ENCODE data around the gene GSTO2.
A peak's percentile ranks its signal among the peaks of the same experiment; 100 is the strongest.

GSTO2 gene

DNA sequence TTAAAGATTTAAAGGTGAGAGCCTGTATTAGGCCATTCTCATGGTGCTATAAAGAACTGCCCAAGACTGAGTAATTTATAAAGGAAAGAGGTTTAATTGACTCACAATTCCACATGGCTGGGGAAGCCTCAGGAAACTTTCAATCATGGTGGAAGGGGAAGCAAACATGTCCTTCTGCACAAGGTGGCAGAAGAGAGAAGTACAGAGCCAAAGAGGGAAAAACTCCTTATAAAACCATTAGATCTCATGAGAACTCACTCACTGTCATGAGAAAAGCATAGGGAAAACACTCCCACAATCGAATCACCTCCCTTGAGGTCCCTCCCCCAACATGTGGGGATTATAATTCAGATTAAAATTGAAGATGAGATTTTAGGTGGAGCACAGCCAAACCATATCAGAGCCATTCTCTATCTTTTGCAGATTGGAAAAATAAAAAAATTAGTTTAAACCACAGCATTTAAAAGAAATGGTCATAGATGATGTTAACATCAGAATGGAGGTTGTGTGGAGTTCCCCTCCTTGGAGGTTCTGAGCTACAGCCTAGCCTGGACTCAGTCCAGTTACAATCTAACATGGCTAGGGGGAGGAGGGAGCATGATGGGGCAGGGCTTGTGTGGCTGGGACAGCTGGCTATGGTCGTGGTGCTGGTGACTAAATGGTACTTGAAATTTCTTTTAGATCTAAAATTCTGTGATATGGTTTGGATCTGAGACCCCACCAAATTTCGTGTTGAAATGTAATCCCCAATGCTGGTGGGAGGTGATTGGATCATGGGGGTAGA lies 33.1 kb downstream of the GSTO2 start:
- no peak overlapping the region for H4K91ac ChIP-seq (ENCODE audit: low read depth, low read length)
- no peak overlapping the region for H4K12ac ChIP-seq (ENCODE audit: low read depth, low read length)
- H3K4ac ChIP-seq (ENCODE audit: low read depth, low read length), result no peak overlapping the region
- no peak overlapping the region for H3K4me2 ChIP-seq (ENCODE audit: low read length)
- no peak overlapping the region for H3K14ac ChIP-seq (ENCODE audit: low read length)
- no CpG with 5 or more reads among the region's 3 CpGs for WGBS (ENCODE audit: extremely low coverage, insufficient coverage, insufficient read length)
- no peaks in the 10 kb centered on the region for H3K9me3 ChIP-seq (ENCODE audit: insufficient read depth, low read depth, low read length)
- no peak overlapping the region for H4K8ac ChIP-seq (ENCODE audit: low read depth, low read length)
- H2BK12ac ChIP-seq (ENCODE audit: low read length), result no peak overlapping the region
- peaks cover 3% of the 10 kb centered on the region for H3K79me1 ChIP-seq (ENCODE audit: low read length)
- no peak overlapping the region for H3K27ac ChIP-seq (ENCODE audit: low read depth, low read length)
- no peak overlapping the region for H2BK120ac ChIP-seq (ENCODE audit: insufficient read depth, low read length, poor library complexity)
- no peak overlapping the region for H2AK5ac ChIP-seq (ENCODE audit: low read length)
- no peak overlapping the region for H3K9ac ChIP-seq (ENCODE audit: low read length)
- H3K4me1 ChIP-seq (ENCODE audit: control insufficient read depth in 1 of 2, insufficient read depth in 2 of 2, low read length in 2 of 2), result peaks cover 16 to 18% of the 10 kb centered on the region in 2 experiments
- no peak overlapping the region for H2BK5ac ChIP-seq (ENCODE audit: low read depth, low read length, poor library complexity)
- no peak overlapping the region for H2AFZ ChIP-seq (ENCODE audit: insufficient read depth, low read length, poor library complexity)
- no peak overlapping the region for H3K4me3 ChIP-seq (ENCODE audit: low read depth, low read length)
- H3K18ac ChIP-seq (ENCODE audit: low read length), result no peak overlapping the region
- H3K36me3 ChIP-seq (ENCODE audit: control insufficient read depth in 1 of 2, insufficient read depth in 2 of 2, low read length in 2 of 2), result no peaks in the 10 kb centered on the region
- no peaks in the 10 kb centered on the region for H3K27me3 ChIP-seq (ENCODE audit: insufficient read depth, low read length)
- no peak overlapping the region for H3K23ac ChIP-seq (ENCODE audit: low read length)
- H3K79me2 ChIP-seq (ENCODE audit: control insufficient read depth, insufficient read depth, low read length, poor library complexity), result no peaks in the 10 kb centered on the region
- no peak for DNase-seq

GRCh38 chr10:104303594-104304355 lies 34.8 kb downstream of the GSTO2 start:
- Histone ChIP-seq H3K36me3 (ENCODE audit: control insufficient read depth in 1 of 2, insufficient read depth in 2 of 2, low read length in 2 of 2) (no peaks in the 10 kb centered on the region), H3K4me3 (ENCODE audit: low read depth, low read length) (no peak overlapping the region), H3K9ac (ENCODE audit: low read length) (no peak overlapping the region), H3K4ac (ENCODE audit: low read depth, low read length) (no peak overlapping the region), H4K91ac (ENCODE audit: low read depth, low read length) (no peak overlapping the region), H3K4me1 (ENCODE audit: control insufficient read depth in 1 of 2, insufficient read depth in 2 of 2, low read length in 2 of 2) (peaks cover 11 to 19% of the 10 kb centered on the region in 2 experiments), H3K27me3 (ENCODE audit: insufficient read depth, low read length) (no peaks in the 10 kb centered on the region), H3K23ac (ENCODE audit: low read length) (no peak overlapping the region), H3K14ac (ENCODE audit: low read length) (no peak overlapping the region), H4K12ac (ENCODE audit: low read depth, low read length) (no peak overlapping the region), H2AK5ac (ENCODE audit: low read length) (no peak overlapping the region), H2BK5ac (ENCODE audit: low read depth, low read length, poor library complexity) (peak overlapping the region; percentile 11), H2AFZ (ENCODE audit: insufficient read depth, low read length, poor library complexity) (no peak overlapping the region), H3K4me2 (ENCODE audit: low read length) (no peak overlapping the region), H2BK12ac (ENCODE audit: low read length) (peak overlapping the region; percentile 27), H3K18ac (ENCODE audit: low read length) (no peak overlapping the region), H3K9me3 (ENCODE audit: insufficient read depth, low read depth, low read length) (no peaks in the 10 kb centered on the region), H3K27ac (ENCODE audit: low read depth, low read length) (no peak overlapping the region), H2BK120ac (ENCODE audit: insufficient read depth, low read length, poor library complexity) (no peak overlapping the region), H3K79me1 (ENCODE audit: low read length) (peaks cover 5% of the 10 kb centered on the region), H4K8ac (ENCODE audit: low read depth, low read length) (no peak overlapping the region), H3K79me2 (ENCODE audit: control insufficient read depth, insufficient read depth, low read length, poor library complexity) (no peaks in the 10 kb centered on the region)
- no CpG with 5 or more reads among the region's 2 CpGs for WGBS (ENCODE audit: extremely low coverage, insufficient coverage, insufficient read length)
- DNase-seq, result no peak

- peak overlapping the region; percentile 47 for H3K14ac ChIP-seq (ENCODE audit: low read length)
- no peak overlapping the region for H3K9ac ChIP-seq (ENCODE audit: low read length)
- no peak overlapping the region for H2BK5ac ChIP-seq (ENCODE audit: low read depth, low read length, poor library complexity)
Measured at GRCh38 chr10:104304356-104304745, 35.4 kb downstream of the GSTO2 start.

GRCh38 chr10:104304927-104305326 lies 35.9 kb downstream of the GSTO2 start:
- H3K79me2 ChIP-seq (ENCODE audit: control insufficient read depth, insufficient read depth, low read length, poor library complexity), result no peaks in the 10 kb centered on the region
- no peak overlapping the region for H2AK5ac ChIP-seq (ENCODE audit: low read length)
- no peak overlapping the region for H2BK120ac ChIP-seq (ENCODE audit: insufficient read depth, low read length, poor library complexity)
- H3K4me2 ChIP-seq (ENCODE audit: low read length), result peak overlapping the region; percentile 49
- H3K9ac ChIP-seq (ENCODE audit: low read length), result no peak overlapping the region
- peak overlapping the region; percentile 60 for H3K27ac ChIP-seq (ENCODE audit: low read depth, low read length)
- H2BK5ac ChIP-seq (ENCODE audit: low read depth, low read length, poor library complexity), result peak overlapping the region; percentile 36
- no peak overlapping the region for H4K91ac ChIP-seq (ENCODE audit: low read depth, low read length)
- peaks cover 5% of the 10 kb centered on the region for H3K79me1 ChIP-seq (ENCODE audit: low read length)
- H4K12ac ChIP-seq (ENCODE audit: low read depth, low read length), result no peak overlapping the region
- H2BK12ac ChIP-seq (ENCODE audit: low read length), result no peak overlapping the region
- H3K4me1 ChIP-seq (ENCODE audit: control insufficient read depth in 1 of 2, insufficient read depth in 2 of 2, low read length in 2 of 2), result peaks cover 11 to 19% of the 10 kb centered on the region in 2 experiments
- WGBS (ENCODE audit: extremely low coverage, insufficient coverage, insufficient read length), result no CpG with 5 or more reads among the region's 8 CpGs
- no peaks in the 10 kb centered on the region for H3K27me3 ChIP-seq (ENCODE audit: insufficient read depth, low read length)
- H3K36me3 ChIP-seq (ENCODE audit: control insufficient read depth in 1 of 2, insufficient read depth in 2 of 2, low read length in 2 of 2), result peaks cover 0 to 2% of the 10 kb centered on the region in 2 experiments
- H3K23ac ChIP-seq (ENCODE audit: low read length), result no peak overlapping the region
- peak; percentile 92 to 97 for DNase-seq
- no peak overlapping the region for H3K14ac ChIP-seq (ENCODE audit: low read length)
- no peak overlapping the region for H3K4me3 ChIP-seq (ENCODE audit: low read depth, low read length)
- no peak overlapping the region for H4K8ac ChIP-seq (ENCODE audit: low read depth, low read length)
- H3K18ac ChIP-seq (ENCODE audit: low read length), result no peak overlapping the region
- no peaks in the 10 kb centered on the region for H3K9me3 ChIP-seq (ENCODE audit: insufficient read depth, low read depth, low read length)
- no peak overlapping the region for H3K4ac ChIP-seq (ENCODE audit: low read depth, low read length)
- H2AFZ ChIP-seq (ENCODE audit: insufficient read depth, low read length, poor library complexity), result no peak overlapping the region

More at GRCh38 chr10:104304356-104304745, 35.4 kb downstream of the GSTO2 start:
- H3K9me3 ChIP-seq (ENCODE audit: insufficient read depth, low read depth, low read length), result no peaks in the 10 kb centered on the region
- H3K4ac ChIP-seq (ENCODE audit: low read depth, low read length), result no peak overlapping the region
- no CpG with 5 or more reads among the region's 4 CpGs for WGBS (ENCODE audit: extremely low coverage, insufficient coverage, insufficient read length)
- H4K12ac ChIP-seq (ENCODE audit: low read depth, low read length), result no peak overlapping the region
- peaks cover 5% of the 10 kb centered on the region for H3K79me1 ChIP-seq (ENCODE audit: low read length)
- H4K8ac ChIP-seq (ENCODE audit: low read depth, low read length), result peak overlapping the region; percentile 61
- H3K4me1 ChIP-seq (ENCODE audit: control insufficient read depth in 1 of 2, insufficient read depth in 2 of 2, low read length in 2 of 2), result peaks cover 11 to 19% of the 10 kb centered on the region in 2 experiments
- H3K36me3 ChIP-seq (ENCODE audit: control insufficient read depth in 1 of 2, insufficient read depth in 2 of 2, low read length in 2 of 2), result no peaks in the 10 kb centered on the region
- H3K27ac ChIP-seq (ENCODE audit: low read depth, low read length), result peak overlapping the region; percentile 60
- H2BK120ac ChIP-seq (ENCODE audit: insufficient read depth, low read length, poor library complexity), result peak overlapping the region; percentile 54
- H3K23ac ChIP-seq (ENCODE audit: low read length), result no peak overlapping the region
- no peaks in the 10 kb centered on the region for H3K79me2 ChIP-seq (ENCODE audit: control insufficient read depth, insufficient read depth, low read length, poor library complexity)
- H3K4me2 ChIP-seq (ENCODE audit: low read length), result no peak overlapping the region
- H2AFZ ChIP-seq (ENCODE audit: insufficient read depth, low read length, poor library complexity), result no peak overlapping the region
- H3K18ac ChIP-seq (ENCODE audit: low read length), result no peak overlapping the region
- H4K91ac ChIP-seq (ENCODE audit: low read depth, low read length), result peak overlapping the region; percentile 9
- no peak overlapping the region for H3K4me3 ChIP-seq (ENCODE audit: low read depth, low read length)
- H2BK12ac ChIP-seq (ENCODE audit: low read length), result peak overlapping the region; percentile 63
- H3K27me3 ChIP-seq (ENCODE audit: insufficient read depth, low read length), result no peaks in the 10 kb centered on the region
- peak in 1 of 2 donors; percentile 38 for DNase-seq
- H2AK5ac ChIP-seq (ENCODE audit: low read length), result peak overlapping the region; percentile 28

Data from trophoblast cell (in vitro differentiated cells and primary cell).